ENCODE results near the gene CACNB4.

DNA sequence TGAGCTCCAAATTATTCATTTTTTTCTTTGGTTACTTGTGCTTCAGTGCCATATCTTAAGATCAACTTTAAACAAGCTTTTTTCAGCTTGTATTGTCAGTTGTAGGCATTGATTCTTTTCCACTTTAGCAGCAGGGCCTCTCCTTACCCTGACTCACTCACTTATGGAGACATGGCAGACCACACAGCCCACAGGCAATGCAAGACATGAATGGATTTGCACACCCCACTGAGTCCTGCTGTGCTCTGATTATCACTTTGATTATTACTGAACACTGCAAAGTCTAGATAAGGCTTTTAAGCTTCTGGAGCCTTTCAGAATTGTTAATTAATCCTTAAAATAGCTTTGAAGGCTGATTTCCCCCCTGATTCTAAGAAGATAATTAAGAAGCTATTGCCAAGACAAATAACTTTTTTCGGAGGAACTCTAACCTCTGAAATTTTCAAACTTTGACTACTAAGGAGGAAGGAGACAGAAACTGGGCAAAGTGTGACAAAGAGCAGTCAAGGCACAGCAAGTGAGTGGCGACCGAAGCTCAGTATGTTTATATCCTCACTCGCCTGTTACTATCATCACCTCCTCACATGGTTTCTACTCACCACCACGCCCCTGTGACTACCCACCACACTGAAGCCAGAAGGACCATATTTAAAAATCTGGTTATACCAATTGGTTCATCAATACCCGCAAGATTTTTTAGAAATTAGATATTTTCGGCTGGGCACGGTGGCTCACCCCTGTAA lies 43.3 kb downstream of the CACNB4 start:
- TF ChIP-seq BHLHE40 (IDR thresholded peaks at IDR 0.05; ENCODE audit: borderline replicate concordance) (no peak), HDGF (IDR thresholded peaks at IDR 0.05; ENCODE audit: borderline replicate concordance) (no peak), SP1 (IDR thresholded peaks at IDR 0.05) (no peak)

All from HEK293T (cell line).